Ascending aorta (tissue), 2 donors: ENCODE measurements around the gene RUNX2. TPM values are rescaled to one million over a fixed set of nuclear protein-coding genes. Genes with fewer than 3 reads are reported as not detected.

ENCODE experiments used
- DNase-seq, 2 donors: peaks; one replicate each; pipeline ENCODE4 v3.0.0-alpha.2; 2019; ENCODE audit warnings: low spot score in 2 of 2
- H3K27ac ChIP-seq, 2 donors: fragments of 200-600 bp; sonication (generic); one replicate each; pipeline ENCODE4 v1.5.1; 2016 to 2017; ENCODE audit warnings: mild to moderate bottlenecking in 1 of 2
- H3K27me3 ChIP-seq: fragments of 200-600 bp; sonication (generic); one replicate; pipeline ENCODE4 v1.5.1; 2017
- H3K36me3 ChIP-seq, 2 donors: fragments of 200-600 bp; sonication (generic); one replicate each; pipeline ENCODE4 v1.5.1; 2016
- H3K4me1 ChIP-seq, 2 donors: fragments of 200-600 bp; sonication (generic); one replicate each; pipeline ENCODE4 v1.5.1; 2016 to 2017; ENCODE audit warnings: mild to moderate bottlenecking in 1 of 2
- H3K4me3 ChIP-seq, 2 donors: fragments of 200-600 bp; sonication (generic); one replicate each; pipeline ENCODE4 v1.5.1; 2016 to 2017; ENCODE audit warnings: mild to moderate bottlenecking in 1 of 2
- H3K9me3 ChIP-seq, 2 donors: fragments of 200-600 bp; sonication (generic); one replicate each; pipeline ENCODE4 v1.5.1; 2016
- intact Hi-C: fragments of 100-400 bp; cut with DNase I; formaldehyde crosslinking; loops from one replicate; pipeline ENCODE4 v1.15.1; 2023
- total RNA-seq: library from RNA; depleted of rRNA; stranded (reverse); fragments of >200 nt; gene quantifications from one replicate; pipeline ENCODE4 v1.1.0, GENCODE V29; 2016
- TF ChIP-seq, protein P1 (sequence below), 3 experiments: fragments of 200-600 bp in 2 of 3; fragments of 450-650 bp in 1 of 3; sonication (generic) in 2 of 3; IDR thresholded peaks; one replicate each; pipeline ENCODE4 v1.5.1; 2016 to 2019; ENCODE audit warnings: antibody characterized with exemption in 3 of 3, mild to moderate bottlenecking in 1 of 3, moderate library complexity in 1 of 3

RUNX2 gene
- total RNA-seq, 1 donor from 2014 or later: 0.21 TPM

DNA sequence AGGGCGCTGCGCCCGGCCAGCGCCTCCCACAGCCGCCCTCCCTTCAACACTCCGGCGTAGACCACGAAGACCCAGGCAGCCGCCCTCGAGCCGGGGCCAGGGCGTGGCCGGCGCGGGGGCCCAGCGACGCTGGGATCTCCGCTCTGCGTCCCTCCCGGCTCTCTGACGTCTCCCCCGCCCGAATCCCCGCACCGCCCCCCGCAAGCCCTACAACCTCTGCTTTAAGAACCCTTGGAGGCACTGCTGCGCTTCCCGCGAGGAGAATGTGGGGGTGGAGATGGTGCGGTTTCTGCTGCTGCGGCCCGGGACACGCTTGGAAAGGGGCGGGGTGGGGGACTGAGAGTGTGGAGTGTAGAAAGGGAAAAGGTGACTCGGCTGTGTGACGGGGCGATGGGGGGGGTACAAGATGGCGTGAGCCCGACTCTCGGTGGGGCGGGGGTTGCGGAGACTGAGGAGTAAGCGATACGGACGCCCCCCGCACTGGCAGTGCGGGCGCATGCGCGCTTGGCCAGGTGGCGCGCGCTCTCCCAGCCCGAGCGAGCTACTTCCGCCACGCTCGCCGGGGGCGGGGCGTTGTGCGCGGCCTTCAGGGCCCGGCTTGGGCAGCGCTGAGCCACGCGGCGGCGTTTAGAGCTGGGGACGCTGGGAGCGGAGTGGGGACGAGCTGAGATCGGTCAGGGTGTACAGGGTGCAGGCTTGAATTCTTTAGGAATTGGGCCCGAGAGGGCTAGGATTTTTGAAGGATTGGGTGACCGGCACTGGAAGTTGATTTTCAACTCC, 49.6 kb downstream of the RUNX2 start, which contains the start of gene SUPT3H:
Gene SUPT3H (minus strand): TSS at position 381 of the 780 bp plus-strand sequence.
- intact Hi-C loops: loop anchor here (2.0 to 5.0 kb wide), 3 partner anchors 40 to 1000 kb away; no protein-coding TSS in a partner anchor
- TF ChIP-seq, protein P1, sequence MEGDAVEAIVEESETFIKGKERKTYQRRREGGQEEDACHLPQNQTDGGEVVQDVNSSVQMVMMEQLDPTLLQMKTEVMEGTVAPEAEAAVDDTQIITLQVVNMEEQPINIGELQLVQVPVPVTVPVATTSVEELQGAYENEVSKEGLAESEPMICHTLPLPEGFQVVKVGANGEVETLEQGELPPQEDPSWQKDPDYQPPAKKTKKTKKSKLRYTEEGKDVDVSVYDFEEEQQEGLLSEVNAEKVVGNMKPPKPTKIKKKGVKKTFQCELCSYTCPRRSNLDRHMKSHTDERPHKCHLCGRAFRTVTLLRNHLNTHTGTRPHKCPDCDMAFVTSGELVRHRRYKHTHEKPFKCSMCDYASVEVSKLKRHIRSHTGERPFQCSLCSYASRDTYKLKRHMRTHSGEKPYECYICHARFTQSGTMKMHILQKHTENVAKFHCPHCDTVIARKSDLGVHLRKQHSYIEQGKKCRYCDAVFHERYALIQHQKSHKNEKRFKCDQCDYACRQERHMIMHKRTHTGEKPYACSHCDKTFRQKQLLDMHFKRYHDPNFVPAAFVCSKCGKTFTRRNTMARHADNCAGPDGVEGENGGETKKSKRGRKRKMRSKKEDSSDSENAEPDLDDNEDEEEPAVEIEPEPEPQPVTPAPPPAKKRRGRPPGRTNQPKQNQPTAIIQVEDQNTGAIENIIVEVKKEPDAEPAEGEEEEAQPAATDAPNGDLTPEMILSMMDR (IDR thresholded peaks at IDR 0.05): peak in 2 of 3 experiments; percentile 20 to 38
- H3K4me3 ChIP-seq: peak within 1 kb of the TSS; percentile 63 to 85
- H3K36me3 ChIP-seq: no peaks in the 10 kb centered on the region
- peak within 1 kb of the TSS; percentile 90 for H3K27ac ChIP-seq
- no peaks in the 10 kb centered on the region for H3K27me3 ChIP-seq
- H3K4me1 ChIP-seq: peaks cover 0 to 11% of the 10 kb centered on the region in 2 donors
- no peaks in the 10 kb centered on the region for H3K9me3 ChIP-seq
- peak; percentile 72 to 95 for DNase-seq

DNA sequence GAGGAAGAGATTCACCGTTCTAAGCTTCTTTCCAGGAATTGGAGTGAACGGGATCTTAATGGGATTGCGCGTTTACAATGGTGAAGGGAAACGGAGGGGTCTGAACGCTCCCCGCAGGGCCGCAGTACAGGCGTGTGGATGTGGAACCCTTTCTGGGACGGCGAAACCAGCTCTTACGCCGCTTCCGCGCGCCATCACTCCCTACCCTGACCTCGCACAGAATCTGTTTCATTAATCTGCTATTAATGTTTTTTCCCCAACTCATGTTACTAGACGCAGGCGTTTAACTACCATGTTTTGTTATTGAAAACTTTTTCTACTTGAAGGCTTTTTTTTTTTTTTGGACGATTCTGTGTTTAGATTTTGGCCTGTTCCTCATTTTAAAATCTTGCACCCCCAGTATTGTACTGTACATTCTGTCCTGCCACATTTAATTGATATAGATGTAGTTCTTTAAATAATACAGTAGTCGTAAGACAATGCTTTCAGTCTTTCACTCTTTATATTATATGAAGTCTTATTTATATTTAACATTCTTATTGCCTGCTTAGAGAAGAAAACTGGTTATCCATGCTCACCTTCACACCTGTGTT, 50.3 kb downstream of the RUNX2 start:
- no peaks in the 10 kb centered on the region for H3K36me3 ChIP-seq
- intact Hi-C loops: loop anchor here (5.0 kb wide), 2 partner anchors 39 to 999 kb away; no protein-coding TSS in a partner anchor
- no peaks in the 10 kb centered on the region for H3K27me3 ChIP-seq
- peaks cover 0 to 11% of the 10 kb centered on the region in 2 donors for H3K4me1 ChIP-seq
- peak overlapping the region; percentile 90 for H3K27ac ChIP-seq
- peak overlapping the region; percentile 63 to 85 for H3K4me3 ChIP-seq
- TF ChIP-seq, protein P1 (IDR thresholded peaks at IDR 0.05): no peak
- peak in 1 of 2 donors; percentile 67 for DNase-seq
- H3K9me3 ChIP-seq: no peaks in the 10 kb centered on the region

DNA sequence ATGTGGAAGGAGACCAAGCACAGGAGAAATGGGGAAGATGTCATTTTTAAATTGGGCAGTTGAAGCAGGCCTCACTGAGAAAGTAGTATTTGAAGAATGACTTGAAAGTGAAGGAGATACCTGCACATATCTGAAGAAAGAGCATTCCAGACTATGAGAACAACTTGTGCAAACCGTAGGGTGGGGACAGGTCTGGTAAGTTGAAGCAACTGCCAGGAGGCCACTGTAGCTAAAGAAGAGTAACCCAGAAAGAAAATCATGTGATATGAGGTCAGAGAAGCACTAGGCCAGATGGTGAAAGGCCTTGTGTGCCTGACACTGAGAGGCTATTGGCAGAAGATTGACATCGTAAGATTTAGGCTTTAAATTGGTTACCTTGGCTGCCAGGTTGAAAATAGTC, 54.3 kb downstream of the RUNX2 start:
- H3K27me3 ChIP-seq: no peaks in the 10 kb centered on the region
- intact Hi-C loops: no loop called here
- no peak overlapping the region for H3K4me3 ChIP-seq
- no peaks in the 10 kb centered on the region for H3K9me3 ChIP-seq
- H3K27ac ChIP-seq: no peak overlapping the region
- peaks cover 0 to 6% of the 10 kb centered on the region in 2 donors for H3K4me1 ChIP-seq
- H3K36me3 ChIP-seq: no peaks in the 10 kb centered on the region
- DNase-seq: no peak
- TF ChIP-seq, protein P1 (IDR thresholded peaks at IDR 0.05): no peak

DNA sequence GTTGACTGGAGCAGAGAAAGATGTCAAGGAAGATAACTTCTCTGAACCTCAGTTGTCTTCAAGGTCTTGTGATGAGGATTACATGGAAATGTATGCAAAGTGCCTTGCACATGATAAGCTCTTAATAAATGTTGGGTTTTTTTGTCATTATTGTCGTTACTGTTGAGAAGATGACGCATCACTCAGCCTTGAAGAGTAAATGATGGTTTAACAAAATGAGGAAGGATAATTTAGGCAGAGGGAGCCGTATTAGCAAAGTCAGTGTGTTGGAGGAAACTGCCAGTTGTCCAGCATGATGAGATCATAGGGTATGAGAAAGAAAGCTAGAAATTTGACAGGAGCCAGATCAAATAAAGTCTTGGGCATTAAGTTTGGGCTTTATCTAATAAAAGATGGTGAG, 58.4 kb downstream of the RUNX2 start:
- no peak for DNase-seq
- TF ChIP-seq, protein P1 (IDR thresholded peaks at IDR 0.05): no peak
- no peak overlapping the region for H3K27ac ChIP-seq
- no peaks in the 10 kb centered on the region for H3K9me3 ChIP-seq
- no peaks in the 10 kb centered on the region for H3K27me3 ChIP-seq
- H3K4me1 ChIP-seq: no peaks in the 10 kb centered on the region
- H3K36me3 ChIP-seq: no peaks in the 10 kb centered on the region
- H3K4me3 ChIP-seq: no peak overlapping the region
- intact Hi-C loops: no loop called here

DNA sequence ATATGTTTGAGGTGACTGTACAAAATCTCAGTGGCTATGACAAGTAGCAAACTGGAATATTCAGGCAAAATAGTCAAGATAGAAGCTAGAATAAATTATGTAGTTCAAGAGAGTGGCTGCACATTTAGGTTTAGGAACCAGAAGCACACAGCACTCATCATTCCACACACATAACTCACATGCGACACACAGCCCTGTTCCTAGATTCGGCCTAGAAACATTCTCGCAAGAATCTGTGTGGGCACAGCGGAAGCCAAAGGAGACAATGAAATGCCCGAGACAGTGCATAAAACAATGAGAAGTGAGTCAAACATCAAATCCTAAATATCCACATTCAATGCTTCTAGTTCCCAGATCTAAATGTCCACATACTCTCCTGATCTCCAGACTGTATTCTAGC, 59.1 kb downstream of the RUNX2 start:
- Histone ChIP-seq H3K36me3 (no peaks in the 10 kb centered on the region), H3K4me1 (no peaks in the 10 kb centered on the region), H3K27me3 (no peaks in the 10 kb centered on the region), H3K9me3 (no peaks in the 10 kb centered on the region), H3K4me3 (no peak overlapping the region), H3K27ac (no peak overlapping the region)
- intact Hi-C loops: no loop called here
- DNase-seq: no peak
- TF ChIP-seq, protein P1 (IDR thresholded peaks at IDR 0.05): no peak
